Frontal cortex (tissue), 4 donors: ENCODE measurements around the gene NXF1. TPM values are rescaled to one million over a fixed set of nuclear protein-coding genes. Genes with fewer than 3 reads are reported as not detected.
"Not testable (repeated sequence)": the region's sequence is repeated elsewhere in the genome, so short reads cannot be mapped to it uniquely, and the experiment has no call there.

Experiments
- DNase-seq, 2 donors: peaks; one replicate each; pipeline ENCODE4 v3.0.0; 2012; ENCODE audit warnings: low spot score in 2 of 2
- FAIRE-seq: peaks from 2 replicates; lab custom pipeline; 2012; peaks lifted over from hg19 to GRCh38; lab: Jason Lieb, UNC
- small RNA-seq: library from RNA; depleted of rRNA; stranded (forward); fragments of <200 nt; gene quantifications from one replicate; pipeline ENCODE3, GENCODE V24; 2014
- total RNA-seq: library from RNA; depleted of rRNA; stranded (reverse); fragments of >200 nt; gene quantifications from one replicate; pipeline ENCODE4 v1.2.3, GENCODE V29; 2014
- donor health status: control.
- donor health status: control.
- donor health status: control.

Gene NXF1
- total RNA-seq, 1 donor from 2014 or later, result 10.6 TPM

GRCh38 chr11:62752994-62753735, 52.1 kb downstream of the NXF1 start:
- DNase-seq (no peak), FAIRE-seq (no peak)

GRCh38 chr11:62752177-62752785, 53.0 kb downstream of the NXF1 start:
- DNase-seq (no peak), FAIRE-seq (no peak)

- FAIRE-seq, result not testable (repeated sequence)
Measured at GRCh38 chr11:62749931-62750330, 55.3 kb downstream of the NXF1 start.

GRCh38 chr11:62747475-62748160, 57.6 kb downstream of the NXF1 start:
- FAIRE-seq, result no peak
- DNase-seq, result no peak

More at GRCh38 chr11:62749931-62750330, 55.3 kb downstream of the NXF1 start:
- not testable (repeated sequence) for DNase-seq

Small RNA genes within 50 kb of the gene (small RNA-seq; reads per million reads assigned to genes)
- gene MIR6514, result 0.33 reads per million, percentile 18 among the genes with 10 or more reads in this experiment
- gene RF00099, result not detected
- gene RNU6-118P, result not detected
- not detected for gene SNORD22
- not detected for gene SNORD26
- not detected for gene SNORD27
- gene SNORD28, result not detected
- gene SNORD30, result 328 reads per million, percentile 99 among the genes with 10 or more reads in this experiment

Other genes with a start within 250 kb of the NXF1 start
- gene EEF1G, start 231.5 kb downstream of the NXF1 start, total RNA-seq, result 1,985 TPM
- gene TUT1, start 213.9 kb downstream of the NXF1 start, total RNA-seq, result 4.5 TPM
- 154 TPM for gene MTA2, start 203.6 kb downstream of the NXF1 start, total RNA-seq
- gene EML3, start 192.7 kb downstream of the NXF1 start, total RNA-seq, result 4.9 TPM
- gene ROM1, start 192.2 kb downstream of the NXF1 start, total RNA-seq, result 1.2 TPM
- 21.6 TPM for gene B3GAT3, start 183.5 kb downstream of the NXF1 start, total RNA-seq
- gene GANAB, start 158.8 kb downstream of the NXF1 start, total RNA-seq, result 62.8 TPM
- 20.8 TPM for gene INTS5, start 152.1 kb downstream of the NXF1 start, total RNA-seq
- 25.3 TPM for gene C11orf98, start 140.2 kb downstream of the NXF1 start, total RNA-seq
- gene CSKMT, start 140.1 kb downstream of the NXF1 start, total RNA-seq, result 10.2 TPM
- gene UQCC3, start 133.8 kb downstream of the NXF1 start, total RNA-seq, result 5.7 TPM
- gene LBHD1, start 133.2 kb downstream of the NXF1 start, total RNA-seq, result 3.3 TPM
- gene UBXN1, start 126.4 kb downstream of the NXF1 start, total RNA-seq, result 84.8 TPM
- 0.82 TPM for gene LRRN4CL, start 115.9 kb downstream of the NXF1 start, total RNA-seq
- gene BSCL2, start 98.0 kb downstream of the NXF1 start, total RNA-seq, result 149 TPM
- 20.0 TPM for gene GNG3, start 97.8 kb downstream of the NXF1 start, total RNA-seq
- 15.1 TPM for gene HNRNPUL2, start 78.0 kb downstream of the NXF1 start, total RNA-seq
- 26.9 TPM for gene TTC9C, start 77.0 kb downstream of the NXF1 start, total RNA-seq
- gene ZBTB3, start 51.3 kb downstream of the NXF1 start, total RNA-seq, result 17.1 TPM
- gene POLR2G, start 43.9 kb downstream of the NXF1 start, total RNA-seq, result 59.9 TPM
- gene TAF6L, start 34.0 kb downstream of the NXF1 start, total RNA-seq, result 15.1 TPM
- 17.1 TPM for gene TMEM179B, start 18.0 kb downstream of the NXF1 start, total RNA-seq
- gene TMEM223, start 13.4 kb downstream of the NXF1 start, total RNA-seq, result 14.7 TPM
- 31.0 TPM for gene STX5, start 26.6 kb upstream of the NXF1 start, total RNA-seq
- not detected for gene TEX54, start 27.4 kb upstream of the NXF1 start, total RNA-seq
- 48.5 TPM for gene WDR74, start 34.1 kb upstream of the NXF1 start, total RNA-seq
- gene SLC3A2, start 75.5 kb upstream of the NXF1 start, total RNA-seq, result 109 TPM
- gene CHRM1, start 115.9 kb upstream of the NXF1 start, total RNA-seq, result 14.3 TPM
- 10.6 TPM for gene SLC22A6, start 179.5 kb upstream of the NXF1 start, total RNA-seq
- gene SLC22A8, start 210.4 kb upstream of the NXF1 start, total RNA-seq, result 1.2 TPM